ENCODE measurements around the gene PROCA1. TPM values are rescaled to one million over a fixed set of nuclear protein-coding genes. Genes with fewer than 3 reads are reported as not detected.

PROCA1 gene
- total RNA-seq, 1 donor from 2014 or later, result 3.4 TPM

DNA sequence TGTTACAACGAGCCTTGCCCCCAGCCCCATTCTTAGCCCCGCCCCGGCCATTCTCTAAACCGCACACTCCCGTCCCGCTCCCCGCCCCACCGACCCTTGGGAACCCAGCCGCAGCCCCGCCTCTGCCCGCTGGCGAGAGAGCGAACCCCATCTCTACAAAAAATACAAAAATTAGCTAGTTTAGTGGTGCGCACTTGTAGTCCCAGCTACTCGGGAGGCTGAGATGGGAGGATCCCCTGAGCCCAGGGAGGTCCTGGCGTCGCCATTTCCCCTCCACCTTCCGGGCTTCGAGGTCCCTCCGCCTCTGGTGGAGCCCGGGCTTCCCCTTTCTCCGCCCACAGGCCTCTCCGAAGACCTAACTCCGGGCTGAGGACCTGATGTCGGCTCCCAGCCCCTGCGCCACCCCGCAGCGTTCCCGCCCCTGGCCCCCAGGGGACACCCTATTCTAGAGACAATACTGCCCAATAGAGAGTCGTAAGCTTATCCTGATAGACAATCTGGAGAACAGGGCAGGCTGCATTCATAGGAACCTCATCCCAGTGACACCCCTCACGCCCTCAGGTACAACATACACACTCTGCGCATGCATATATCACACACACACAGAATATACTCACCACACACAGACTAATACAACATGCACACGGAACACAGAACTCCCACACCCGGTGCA, 480 bp upstream of the PROCA1 start:
- peaks cover 40% of the 10 kb centered on the region for H4K20me1 ChIP-seq (ENCODE audit: insufficient read depth, low read length)
- Mint-ChIP-seq H3K27me3 (ENCODE audit: low read depth, unreplicated experiment) (no peaks in the 10 kb centered on the region), H3K27ac (ENCODE audit: unreplicated experiment) (peak overlapping the region; percentile 80), H3K36me3 (ENCODE audit: low read depth, unreplicated experiment) (peaks cover 25% of the 10 kb centered on the region), H3K4me3 (ENCODE audit: unreplicated experiment) (peak overlapping the region; percentile 84), H3K4me1 (ENCODE audit: low read depth, unreplicated experiment) (peaks cover 17% of the 10 kb centered on the region), H3K9me3 (ENCODE audit: unreplicated experiment) (no peaks in the 10 kb centered on the region)
- H3K9ac ChIP-seq (ENCODE audit: low read length), result peak overlapping the region; percentile 81
- H3K79me2 ChIP-seq (ENCODE audit: insufficient read depth, low read length), result peaks cover 34% of the 10 kb centered on the region
- H3K4me3 ChIP-seq (ENCODE audit: insufficient read depth, low read depth, low read length), result no peak overlapping the region
- H2AFZ ChIP-seq (ENCODE audit: low read depth, low read length), result no peak overlapping the region
- H3K4me2 ChIP-seq (ENCODE audit: low read length), result peak overlapping the region; percentile 86
- DNase-seq (ENCODE audit: low read depth) (no peak), FAIRE-seq (no peak)
- peaks cover 16% of the 10 kb centered on the region for H3K36me3 ChIP-seq (ENCODE audit: insufficient read depth, low read length)
- H3K27me3 ChIP-seq (ENCODE audit: insufficient read depth, low read length), result no peaks in the 10 kb centered on the region
- H3K4me1 ChIP-seq (ENCODE audit: insufficient read depth, low read length), result peaks cover 25% of the 10 kb centered on the region
- no peak for TF ChIP-seq EZH2 (IDR thresholded peaks at IDR 0.05; ENCODE audit: insufficient read depth, low read length)
- TF ChIP-seq, protein P1, sequence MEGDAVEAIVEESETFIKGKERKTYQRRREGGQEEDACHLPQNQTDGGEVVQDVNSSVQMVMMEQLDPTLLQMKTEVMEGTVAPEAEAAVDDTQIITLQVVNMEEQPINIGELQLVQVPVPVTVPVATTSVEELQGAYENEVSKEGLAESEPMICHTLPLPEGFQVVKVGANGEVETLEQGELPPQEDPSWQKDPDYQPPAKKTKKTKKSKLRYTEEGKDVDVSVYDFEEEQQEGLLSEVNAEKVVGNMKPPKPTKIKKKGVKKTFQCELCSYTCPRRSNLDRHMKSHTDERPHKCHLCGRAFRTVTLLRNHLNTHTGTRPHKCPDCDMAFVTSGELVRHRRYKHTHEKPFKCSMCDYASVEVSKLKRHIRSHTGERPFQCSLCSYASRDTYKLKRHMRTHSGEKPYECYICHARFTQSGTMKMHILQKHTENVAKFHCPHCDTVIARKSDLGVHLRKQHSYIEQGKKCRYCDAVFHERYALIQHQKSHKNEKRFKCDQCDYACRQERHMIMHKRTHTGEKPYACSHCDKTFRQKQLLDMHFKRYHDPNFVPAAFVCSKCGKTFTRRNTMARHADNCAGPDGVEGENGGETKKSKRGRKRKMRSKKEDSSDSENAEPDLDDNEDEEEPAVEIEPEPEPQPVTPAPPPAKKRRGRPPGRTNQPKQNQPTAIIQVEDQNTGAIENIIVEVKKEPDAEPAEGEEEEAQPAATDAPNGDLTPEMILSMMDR (IDR thresholded peaks at IDR 0.05; ENCODE audit: insufficient read depth, low read depth, low read length), result no peak
- H3K9me3 ChIP-seq (ENCODE audit: insufficient read depth, low read depth, low read length), result no peaks in the 10 kb centered on the region
- no peak overlapping the region for H3K27ac ChIP-seq (ENCODE audit: low read depth, low read length)

DNA sequence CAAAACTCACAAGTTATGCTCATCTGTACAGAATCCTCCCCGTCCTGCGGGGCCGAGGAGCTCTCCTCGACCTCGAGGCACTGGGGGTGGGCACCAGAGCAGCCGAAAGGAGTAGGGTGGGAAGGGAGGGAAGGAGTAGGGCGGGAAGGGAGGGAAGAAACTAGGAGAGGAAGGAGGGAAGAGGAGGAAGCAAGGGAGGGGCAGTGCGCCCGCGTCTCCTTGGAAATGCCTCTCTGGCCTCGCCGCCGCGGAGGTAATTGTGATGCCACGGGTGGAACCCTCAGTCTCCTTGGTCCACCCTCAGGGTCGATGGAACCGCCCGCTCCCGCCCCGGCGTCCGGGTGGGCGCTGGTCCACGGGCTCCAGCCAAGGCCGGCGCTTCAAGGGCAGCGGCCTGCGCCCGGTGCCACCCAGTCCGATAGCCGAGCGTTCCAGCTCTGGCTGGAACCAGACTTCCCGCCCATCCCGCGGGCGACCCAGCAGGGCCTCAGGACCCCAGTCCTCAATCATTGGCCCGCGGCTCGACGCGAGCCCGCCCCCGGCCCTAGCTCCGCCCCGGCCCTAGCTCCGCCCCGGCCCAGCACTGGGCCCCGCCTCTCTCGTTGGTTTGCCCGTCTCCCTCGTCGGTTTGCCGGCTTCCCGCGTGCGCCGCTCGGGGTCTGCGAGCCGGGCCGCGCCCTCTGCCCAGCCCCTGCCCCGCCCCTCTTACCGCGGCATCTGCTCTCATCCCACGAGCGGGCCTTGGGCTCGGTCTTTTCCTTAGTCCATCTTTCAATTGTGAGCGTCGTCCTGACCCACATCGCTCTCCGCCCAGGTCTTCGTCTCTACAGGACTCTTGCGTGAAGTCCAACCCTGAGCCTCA, 596 bp downstream of the PROCA1 start:
- no peak for FAIRE-seq
- Histone ChIP-seq H3K4me3 (ENCODE audit: insufficient read depth, low read depth, low read length) (peak overlapping the region; percentile 66), H3K9me3 (ENCODE audit: insufficient read depth, low read depth, low read length) (no peaks in the 10 kb centered on the region), H2AFZ (ENCODE audit: low read depth, low read length) (peak overlapping the region; percentile 67), H3K4me2 (ENCODE audit: low read length) (peak overlapping the region; percentile 86), H3K9ac (ENCODE audit: low read length) (peak overlapping the region; percentile 81), H3K4me1 (ENCODE audit: insufficient read depth, low read length) (peaks cover 20% of the 10 kb centered on the region), H4K20me1 (ENCODE audit: insufficient read depth, low read length) (peaks cover 32% of the 10 kb centered on the region), H3K79me2 (ENCODE audit: insufficient read depth, low read length) (peaks cover 23% of the 10 kb centered on the region), H3K36me3 (ENCODE audit: insufficient read depth, low read length) (peaks cover 16% of the 10 kb centered on the region), H3K27me3 (ENCODE audit: insufficient read depth, low read length) (no peaks in the 10 kb centered on the region), H3K27ac (ENCODE audit: low read depth, low read length) (peak overlapping the region; percentile 82)
- no peak for TF ChIP-seq EZH2 (IDR thresholded peaks at IDR 0.05; ENCODE audit: insufficient read depth, low read length)
- TF ChIP-seq, protein P1 (IDR thresholded peaks at IDR 0.05; ENCODE audit: insufficient read depth, low read depth, low read length), result no peak
- Mint-ChIP-seq H3K4me3 (ENCODE audit: unreplicated experiment) (peak overlapping the region; percentile 91), H3K9me3 (ENCODE audit: unreplicated experiment) (no peaks in the 10 kb centered on the region), H3K27ac (ENCODE audit: unreplicated experiment) (peak overlapping the region; percentile 80), H3K27me3 (ENCODE audit: low read depth, unreplicated experiment) (no peaks in the 10 kb centered on the region), H3K36me3 (ENCODE audit: low read depth, unreplicated experiment) (peaks cover 27% of the 10 kb centered on the region), H3K4me1 (ENCODE audit: low read depth, unreplicated experiment) (peaks cover 17% of the 10 kb centered on the region)
- peak; percentile 73 for DNase-seq (ENCODE audit: low read depth)
